HepG2 (cell line): ENCODE data around the gene ODC1. TPM values are rescaled to one million over a fixed set of nuclear protein-coding genes. Genes with fewer than 3 reads are reported as not detected.
A peak's percentile ranks its signal among the peaks of the same experiment; 100 is the strongest.

ENCODE experiments used
- ARNT ChIP-seq: fragments of 450-650 bp; IDR thresholded peaks from 2 replicates; pipeline ENCODE4 v1.6.1; 2017
- BCL6 ChIP-seq: IDR thresholded peaks from 2 replicates; pipeline ENCODE4 v1.6.1; 2016; ENCODE audit warnings: missing genetic modification reagents, missing compliant biosample characterization
- DMAP1 ChIP-seq: IDR thresholded peaks from 2 replicates; pipeline ENCODE4 v1.6.1; 2016
- ELF3 ChIP-seq: IDR thresholded peaks from 2 replicates; pipeline ENCODE4 v1.6.1; 2016; ENCODE audit warnings: missing genetic modification reagents, missing compliant biosample characterization
- GABPA ChIP-seq, 2 experiments: IDR thresholded peaks; 2 replicates each; pipeline ENCODE4 v1.6.1; 2011 to 2016; ENCODE audit warnings: low read depth in 2 of 2, low read length in 1 of 2, missing biosample characterization in 1 of 2, missing genetic modification characterization in 1 of 2
- ISX ChIP-seq: sonication (generic); formaldehyde crosslinking; conservative IDR thresholded peaks from 2 replicates; pipeline ENCODE4 v1.5.0; 2020; ENCODE audit warnings: missing genetic modification reagents
- MIXL1 ChIP-seq: IDR thresholded peaks from 2 replicates; pipeline ENCODE4 v1.6.1; 2016
- POLR2AphosphoS2 ChIP-seq: IDR thresholded peaks from 2 replicates; pipeline ENCODE4 v1.6.1; 2011; ENCODE audit warnings: low read depth, low read length, improper control_type of control experiment
- PRPF4 ChIP-seq: fragments of 200-400 bp; formaldehyde crosslinking; IDR thresholded peaks from 2 replicates; pipeline ENCODE4 v1.6.1; 2016; ENCODE audit warnings: low read length, low read depth; ENCODE audit not compliant: poor library complexity, severe bottlenecking
- RXRB ChIP-seq: IDR thresholded peaks from 2 replicates; pipeline ENCODE4 v1.6.1; 2016; ENCODE audit warnings: borderline replicate concordance, missing genetic modification reagents, missing compliant biosample characterization
- SATB2 ChIP-seq: sonication (generic); formaldehyde crosslinking; IDR thresholded peaks from 2 replicates; pipeline ENCODE4 v1.5.0; 2020; ENCODE audit warnings: missing genetic modification reagents
- TBP ChIP-seq: sonication (generic); formaldehyde crosslinking; IDR thresholded peaks from 2 replicates; pipeline ENCODE4 v1.5.0; 2020; ENCODE audit warnings: missing genetic modification reagents
- ZBTB7B ChIP-seq: sonication (generic); formaldehyde crosslinking; IDR thresholded peaks from 2 replicates; pipeline ENCODE4 v1.4.0; 2020; ENCODE audit warnings: missing genetic modification reagents
- ZNF326 ChIP-seq: sonication (generic); formaldehyde crosslinking; IDR thresholded peaks from 2 replicates; pipeline ENCODE4 v1.4.0; 2020; ENCODE audit warnings: missing genetic modification reagents, borderline replicate concordance
- ZNF549 ChIP-seq: sonication (generic); formaldehyde crosslinking; IDR thresholded peaks from 2 replicates; pipeline ENCODE4 v1.5.0; 2020; ENCODE audit warnings: missing genetic modification reagents
- ZNF737 ChIP-seq: sonication (generic); formaldehyde crosslinking; IDR thresholded peaks from 2 replicates; pipeline ENCODE4 v1.5.0; 2020; ENCODE audit warnings: missing genetic modification reagents, mild to moderate bottlenecking, borderline replicate concordance
- ZZZ3 ChIP-seq: sonication (generic); formaldehyde crosslinking; IDR thresholded peaks from 2 replicates; pipeline ENCODE4 v1.4.0; 2020; ENCODE audit warnings: missing genetic modification reagents, mild to moderate bottlenecking, borderline replicate concordance
- polyA plus RNA-seq, 8 experiments: library from polyadenylated mRNA; depleted of rRNA in 3 of 8; stranded (reverse) in 7 of 8; unstranded in 1 of 8; fragments of >200 nt; fragmentation: Illumina TruSeq in 4 of 8; extraction: Trizol in 4 of 8; gene quantifications; 2 replicates each; pipeline versions ENCODE4 v1.2.1 to v1.2.3, GENCODE V29; 2011 to 2016; ENCODE audit warnings: low read depth in 4 of 8, missing spikeins in 1 of 8, mixed read lengths in 1 of 8; ENCODE audit not compliant: insufficient read depth in 1 of 8
- total RNA-seq, 5 experiments: library from RNA; depleted of rRNA; stranded (reverse); fragments of >200 nt; fragmentation: Illumina TruSeq; extraction: Trizol; gene quantifications; 2 replicates each; pipeline ENCODE4 v1.2.3, GENCODE V29; 2016; ENCODE audit warnings: low read depth in 1 of 5
- TF ChIP-seq, protein P1 (sequence below): sonication (generic); formaldehyde crosslinking; conservative IDR thresholded peaks from 2 replicates; pipeline ENCODE4 v1.8.1; 2023; ENCODE audit warnings: missing genetic modification reagents
- TF ChIP-seq, protein P2 (sequence below): sonication (generic); formaldehyde crosslinking; IDR thresholded peaks from 2 replicates; pipeline ENCODE4 v1.4.0; 2020; ENCODE audit warnings: missing genetic modification reagents
- TF ChIP-seq, protein P3 (sequence below): sonication (generic); formaldehyde crosslinking; IDR thresholded peaks from 2 replicates; pipeline ENCODE4 v1.5.0; 2020; ENCODE audit warnings: mild to moderate bottlenecking, low read depth, missing genetic modification reagents, borderline replicate concordance
- TF ChIP-seq, protein P4 (sequence below): sonication (generic); formaldehyde crosslinking; IDR thresholded peaks from 2 replicates; pipeline ENCODE4 v1.8.1; 2023; ENCODE audit warnings: mild to moderate bottlenecking, missing genetic modification reagents

Gene ODC1
- total and polyA plus RNA-seq, 2 of the 13 experiments (the other 11 are each of a cell fraction or from before 2014, with no cell fraction given) = 142 to 371 TPM

DNA sequence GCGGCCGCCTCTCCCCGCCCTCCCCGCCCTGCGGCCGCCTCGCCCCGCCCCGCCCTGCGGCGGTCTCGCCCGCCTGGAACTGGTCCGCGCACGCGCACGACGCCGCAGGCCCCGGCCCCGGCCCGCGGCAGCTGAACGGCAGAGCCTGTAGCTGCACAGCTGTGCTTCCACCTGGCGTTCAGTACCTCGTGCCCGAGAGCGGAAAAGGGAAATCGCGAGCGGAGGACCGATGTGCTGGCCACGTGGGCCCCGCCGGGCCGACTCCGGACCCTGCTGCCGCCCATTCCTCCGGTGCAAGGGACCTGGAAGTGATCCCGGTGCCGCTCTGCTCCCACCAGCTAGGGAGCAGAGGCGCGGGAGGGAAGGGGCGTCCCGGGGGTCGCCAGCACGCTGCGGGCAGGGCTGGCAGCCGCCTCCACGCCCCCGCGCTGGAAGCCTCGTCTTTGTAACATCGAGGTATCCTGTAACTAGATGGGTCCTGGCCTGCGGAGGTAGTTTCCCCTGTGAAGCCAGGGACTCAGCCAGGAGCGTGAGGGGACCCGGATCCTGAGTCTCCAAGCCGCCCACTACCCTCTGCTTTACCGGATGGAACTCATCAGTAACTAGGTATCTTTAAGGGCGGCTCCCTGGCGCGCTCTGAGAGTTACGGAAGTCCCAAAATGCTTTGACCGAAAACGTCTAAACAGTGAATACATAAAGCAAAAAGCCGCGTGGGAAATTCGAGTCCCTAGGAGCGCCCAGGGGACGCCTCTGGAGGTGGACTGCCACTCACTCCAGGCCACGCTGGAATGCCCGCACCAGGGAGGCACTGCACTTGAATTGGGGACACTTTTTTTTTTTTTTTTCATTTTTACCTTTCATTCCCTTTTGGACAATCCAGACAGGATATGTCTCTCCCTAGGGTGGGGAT is 704 bp upstream of the ODC1 start (continued):
- TF ChIP-seq MIXL1 (CRISPR knock-in tag) (peak; percentile 80), ZNF326 (CRISPR knock-in tag) (no peak), GABPA (IDR thresholded peaks at IDR 0.05; ENCODE audit: low read depth, low read length) (peak; percentile 19; the same call in 1 of the 2 replicates), GABPA (CRISPR knock-in tag; IDR thresholded peaks at IDR 0.05; ENCODE audit: low read depth) (0 out of 2 replicates have a peak, but pooled peaks have one; percentile 24), ISX (CRISPR knock-in tag) (peak; percentile 97), ARNT (no peak), BCL6 (CRISPR knock-in tag) (peak; percentile 76; the same call in 1 of the 2 replicates), ZNF549 (no peak), ZZZ3 (CRISPR knock-in tag) (peak; percentile 90; the same call in 1 of the 2 replicates), ZBTB7B (CRISPR knock-in tag) (peak; percentile 96), RXRB (CRISPR knock-in tag) (peak; percentile 84), PRPF4 (no peak), TBP (CRISPR knock-in tag) (no peak), POLR2AphosphoS2 (0 out of 2 replicates have a peak, but pooled peaks have one; percentile 43), DMAP1 (CRISPR knock-in tag) (peak; percentile 97), ZNF737 (CRISPR knock-in tag) (peak; percentile 97), SATB2 (CRISPR knock-in tag) (peak; percentile 99), ELF3 (CRISPR knock-in tag) (peak; percentile 92)
- TF ChIP-seq, protein P1, sequence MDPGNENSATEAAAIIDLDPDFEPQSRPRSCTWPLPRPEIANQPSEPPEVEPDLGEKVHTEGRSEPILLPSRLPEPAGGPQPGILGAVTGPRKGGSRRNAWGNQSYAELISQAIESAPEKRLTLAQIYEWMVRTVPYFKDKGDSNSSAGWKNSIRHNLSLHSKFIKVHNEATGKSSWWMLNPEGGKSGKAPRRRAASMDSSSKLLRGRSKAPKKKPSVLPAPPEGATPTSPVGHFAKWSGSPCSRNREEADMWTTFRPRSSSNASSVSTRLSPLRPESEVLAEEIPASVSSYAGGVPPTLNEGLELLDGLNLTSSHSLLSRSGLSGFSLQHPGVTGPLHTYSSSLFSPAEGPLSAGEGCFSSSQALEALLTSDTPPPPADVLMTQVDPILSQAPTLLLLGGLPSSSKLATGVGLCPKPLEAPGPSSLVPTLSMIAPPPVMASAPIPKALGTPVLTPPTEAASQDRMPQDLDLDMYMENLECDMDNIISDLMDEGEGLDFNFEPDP (CRISPR knock-in tag) = peak; percentile 100
- TF ChIP-seq, protein P2, sequence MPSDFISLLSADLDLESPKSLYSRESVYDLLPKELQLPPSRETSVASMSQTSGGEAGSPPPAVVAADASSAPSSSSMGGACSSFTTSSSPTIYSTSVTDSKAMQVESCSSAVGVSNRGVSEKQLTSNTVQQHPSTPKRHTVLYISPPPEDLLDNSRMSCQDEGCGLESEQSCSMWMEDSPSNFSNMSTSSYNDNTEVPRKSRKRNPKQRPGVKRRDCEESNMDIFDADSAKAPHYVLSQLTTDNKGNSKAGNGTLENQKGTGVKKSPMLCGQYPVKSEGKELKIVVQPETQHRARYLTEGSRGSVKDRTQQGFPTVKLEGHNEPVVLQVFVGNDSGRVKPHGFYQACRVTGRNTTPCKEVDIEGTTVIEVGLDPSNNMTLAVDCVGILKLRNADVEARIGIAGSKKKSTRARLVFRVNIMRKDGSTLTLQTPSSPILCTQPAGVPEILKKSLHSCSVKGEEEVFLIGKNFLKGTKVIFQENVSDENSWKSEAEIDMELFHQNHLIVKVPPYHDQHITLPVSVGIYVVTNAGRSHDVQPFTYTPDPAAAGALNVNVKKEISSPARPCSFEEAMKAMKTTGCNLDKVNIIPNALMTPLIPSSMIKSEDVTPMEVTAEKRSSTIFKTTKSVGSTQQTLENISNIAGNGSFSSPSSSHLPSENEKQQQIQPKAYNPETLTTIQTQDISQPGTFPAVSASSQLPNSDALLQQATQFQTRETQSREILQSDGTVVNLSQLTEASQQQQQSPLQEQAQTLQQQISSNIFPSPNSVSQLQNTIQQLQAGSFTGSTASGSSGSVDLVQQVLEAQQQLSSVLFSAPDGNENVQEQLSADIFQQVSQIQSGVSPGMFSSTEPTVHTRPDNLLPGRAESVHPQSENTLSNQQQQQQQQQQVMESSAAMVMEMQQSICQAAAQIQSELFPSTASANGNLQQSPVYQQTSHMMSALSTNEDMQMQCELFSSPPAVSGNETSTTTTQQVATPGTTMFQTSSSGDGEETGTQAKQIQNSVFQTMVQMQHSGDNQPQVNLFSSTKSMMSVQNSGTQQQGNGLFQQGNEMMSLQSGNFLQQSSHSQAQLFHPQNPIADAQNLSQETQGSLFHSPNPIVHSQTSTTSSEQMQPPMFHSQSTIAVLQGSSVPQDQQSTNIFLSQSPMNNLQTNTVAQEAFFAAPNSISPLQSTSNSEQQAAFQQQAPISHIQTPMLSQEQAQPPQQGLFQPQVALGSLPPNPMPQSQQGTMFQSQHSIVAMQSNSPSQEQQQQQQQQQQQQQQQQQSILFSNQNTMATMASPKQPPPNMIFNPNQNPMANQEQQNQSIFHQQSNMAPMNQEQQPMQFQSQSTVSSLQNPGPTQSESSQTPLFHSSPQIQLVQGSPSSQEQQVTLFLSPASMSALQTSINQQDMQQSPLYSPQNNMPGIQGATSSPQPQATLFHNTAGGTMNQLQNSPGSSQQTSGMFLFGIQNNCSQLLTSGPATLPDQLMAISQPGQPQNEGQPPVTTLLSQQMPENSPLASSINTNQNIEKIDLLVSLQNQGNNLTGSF (CRISPR knock-in tag) = peak; percentile 100
- TF ChIP-seq, protein P3, sequence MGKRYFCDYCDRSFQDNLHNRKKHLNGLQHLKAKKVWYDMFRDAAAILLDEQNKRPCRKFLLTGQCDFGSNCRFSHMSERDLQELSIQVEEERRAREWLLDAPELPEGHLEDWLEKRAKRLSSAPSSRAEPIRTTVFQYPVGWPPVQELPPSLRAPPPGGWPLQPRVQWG = peak; percentile 92; the same call in 1 of the 2 replicates
- TF ChIP-seq, protein P4, sequence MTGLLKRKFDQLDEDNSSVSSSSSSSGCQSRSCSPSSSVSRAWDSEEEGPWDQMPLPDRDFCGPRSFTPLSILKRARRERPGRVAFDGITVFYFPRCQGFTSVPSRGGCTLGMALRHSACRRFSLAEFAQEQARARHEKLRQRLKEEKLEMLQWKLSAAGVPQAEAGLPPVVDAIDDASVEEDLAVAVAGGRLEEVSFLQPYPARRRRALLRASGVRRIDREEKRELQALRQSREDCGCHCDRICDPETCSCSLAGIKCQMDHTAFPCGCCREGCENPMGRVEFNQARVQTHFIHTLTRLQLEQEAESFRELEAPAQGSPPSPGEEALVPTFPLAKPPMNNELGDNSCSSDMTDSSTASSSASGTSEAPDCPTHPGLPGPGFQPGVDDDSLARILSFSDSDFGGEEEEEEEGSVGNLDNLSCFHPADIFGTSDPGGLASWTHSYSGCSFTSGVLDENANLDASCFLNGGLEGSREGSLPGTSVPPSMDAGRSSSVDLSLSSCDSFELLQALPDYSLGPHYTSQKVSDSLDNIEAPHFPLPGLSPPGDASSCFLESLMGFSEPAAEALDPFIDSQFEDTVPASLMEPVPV = peak; percentile 100
